Measurements from ENCODE around the gene RTBDN. TPM values are rescaled to one million over a fixed set of nuclear protein-coding genes. Genes with fewer than 3 reads are reported as not detected.

Gene RTBDN
- total RNA-seq, 3 donors from 2014 or later: not detected

DNA sequence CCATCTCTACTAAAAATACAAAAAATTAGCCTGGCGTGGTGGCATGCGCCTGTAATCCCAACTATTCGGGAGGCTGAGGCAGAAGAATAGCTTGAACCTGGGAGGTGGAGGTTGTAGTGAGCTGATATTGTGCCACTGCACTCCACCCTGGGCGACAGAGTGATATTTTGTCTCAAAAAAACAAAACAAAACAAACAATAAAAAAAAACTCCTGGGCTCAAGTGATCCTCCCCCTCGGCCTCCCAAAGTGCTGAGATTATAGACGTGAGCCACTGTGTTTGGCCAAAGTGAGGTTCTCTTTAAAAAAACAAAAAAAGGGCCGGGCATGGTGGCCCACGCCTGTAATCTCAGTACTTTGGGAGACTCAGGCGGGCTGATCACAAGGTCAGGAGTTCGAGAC, 46.9 kb downstream of the RTBDN start:
- DNase-seq (no peak), ATAC-seq (no peak)
- peaks cover 33% of the 10 kb centered on the region for H3K4me1 Mint-ChIP-seq (ENCODE audit: low read depth)
- peaks cover 3% of the 10 kb centered on the region for H3K36me3 Mint-ChIP-seq (ENCODE audit: insufficient read depth)
- no peaks in the 10 kb centered on the region for H3K27me3 Mint-ChIP-seq (ENCODE audit: low read depth)
- no peak overlapping the region for H3K4me3 Mint-ChIP-seq
- no peaks in the 10 kb centered on the region for H3K9me3 Mint-ChIP-seq

- Mint-ChIP-seq H3K36me3 (ENCODE audit: insufficient read depth) (peaks cover 3% of the 10 kb centered on the region), H3K4me1 (ENCODE audit: low read depth) (peaks cover 36% of the 10 kb centered on the region), H3K27me3 (ENCODE audit: low read depth) (no peaks in the 10 kb centered on the region), H3K4me3 (no peak overlapping the region), H3K9me3 (no peaks in the 10 kb centered on the region)
- no peak for DNase-seq
- ATAC-seq: no peak
These were observed 47.4 kb downstream of the RTBDN start for GRCh38 chr19:12786952-12787351.

DNA sequence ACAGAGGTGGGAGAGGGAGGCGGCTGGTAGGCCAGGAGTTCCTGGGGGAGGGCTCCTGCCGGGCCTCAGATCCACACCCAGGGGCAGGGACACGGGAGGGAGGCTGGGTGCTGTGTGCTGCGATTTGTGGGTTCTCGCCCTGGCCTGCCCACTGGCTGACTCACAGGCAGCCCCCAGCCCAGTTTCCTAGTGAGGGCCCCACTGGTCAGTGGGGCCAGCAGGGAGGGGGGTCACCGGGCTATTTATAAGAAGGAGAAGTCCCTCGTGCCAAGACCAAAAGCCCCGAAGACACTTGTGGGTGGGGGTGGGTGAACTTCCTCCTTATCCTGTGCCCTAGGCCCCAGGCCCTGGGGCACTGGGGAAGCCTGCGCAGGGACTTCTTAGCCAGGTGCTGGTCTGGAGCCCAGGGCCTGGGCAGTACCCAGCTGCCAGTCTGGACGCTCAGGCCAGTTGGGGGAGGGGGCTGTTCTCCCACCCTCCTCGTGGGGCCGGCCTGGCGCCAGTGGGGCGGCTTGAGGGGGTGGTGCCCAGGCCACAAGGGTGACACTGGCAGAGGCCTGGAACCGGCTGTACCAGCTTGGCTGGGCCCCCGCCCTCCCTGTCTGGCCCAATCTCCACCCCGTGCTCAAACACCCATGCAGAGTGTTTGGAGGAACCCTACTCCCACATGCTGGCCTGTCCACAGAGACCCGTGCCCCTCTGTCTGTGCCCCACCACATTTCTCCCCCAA, 48.1 kb downstream of the RTBDN start:
- no peak for DNase-seq
- no peak for ATAC-seq
- Mint-ChIP-seq H3K27me3 (ENCODE audit: low read depth) (no peaks in the 10 kb centered on the region), H3K36me3 (ENCODE audit: insufficient read depth) (no peaks in the 10 kb centered on the region), H3K4me3 (no peak overlapping the region), H3K9me3 (no peaks in the 10 kb centered on the region), H3K4me1 (ENCODE audit: low read depth) (peaks cover 42% of the 10 kb centered on the region)

DNA sequence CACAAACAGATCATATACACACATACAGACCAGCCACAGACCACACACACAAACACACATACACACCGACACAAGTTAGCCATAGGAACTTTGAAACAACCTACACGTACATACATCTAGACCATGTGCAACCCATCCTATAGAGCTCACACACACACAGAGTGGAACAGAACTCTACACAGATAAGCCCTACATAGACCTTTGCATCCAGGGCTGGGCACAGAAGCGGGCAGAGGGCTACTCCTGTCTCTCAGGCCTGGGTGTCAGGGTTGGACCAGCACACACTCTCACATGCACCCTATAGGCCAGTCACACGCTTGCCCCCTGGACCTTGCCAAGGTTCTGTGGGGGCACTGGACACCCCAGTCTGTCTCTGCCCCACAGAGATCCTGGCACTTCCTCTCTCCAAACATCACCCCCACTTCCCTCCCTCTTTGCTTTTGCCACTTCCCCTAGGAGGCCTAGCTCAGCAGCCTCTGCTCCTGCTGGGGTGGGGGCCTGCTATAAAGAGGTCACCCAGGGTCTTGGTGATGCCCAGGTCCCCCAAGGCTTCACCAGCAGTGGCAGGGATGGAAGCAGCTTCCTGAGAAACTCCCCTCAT, 48.8 kb downstream of the RTBDN start:
- no peaks in the 10 kb centered on the region for H3K27me3 Mint-ChIP-seq (ENCODE audit: low read depth)
- H3K9me3 Mint-ChIP-seq: no peaks in the 10 kb centered on the region

GRCh38 chr19:12784871-12785430, 49.4 kb downstream of the RTBDN start:
- ATAC-seq (no peak), DNase-seq (no peak)
- Mint-ChIP-seq H3K36me3 (ENCODE audit: insufficient read depth) (no peaks in the 10 kb centered on the region), H3K27me3 (ENCODE audit: low read depth) (no peaks in the 10 kb centered on the region), H3K4me3 (no peak overlapping the region), H3K4me1 (ENCODE audit: low read depth) (peaks cover 34% of the 10 kb centered on the region), H3K9me3 (no peaks in the 10 kb centered on the region)

More for the DNA sequence above, 48.8 kb downstream of the RTBDN start:
- DNase-seq (no peak), ATAC-seq (no peak)
- Mint-ChIP-seq H3K4me3 (no peak overlapping the region), H3K36me3 (ENCODE audit: insufficient read depth) (no peaks in the 10 kb centered on the region), H3K4me1 (ENCODE audit: low read depth) (peaks cover 38% of the 10 kb centered on the region)

DNA sequence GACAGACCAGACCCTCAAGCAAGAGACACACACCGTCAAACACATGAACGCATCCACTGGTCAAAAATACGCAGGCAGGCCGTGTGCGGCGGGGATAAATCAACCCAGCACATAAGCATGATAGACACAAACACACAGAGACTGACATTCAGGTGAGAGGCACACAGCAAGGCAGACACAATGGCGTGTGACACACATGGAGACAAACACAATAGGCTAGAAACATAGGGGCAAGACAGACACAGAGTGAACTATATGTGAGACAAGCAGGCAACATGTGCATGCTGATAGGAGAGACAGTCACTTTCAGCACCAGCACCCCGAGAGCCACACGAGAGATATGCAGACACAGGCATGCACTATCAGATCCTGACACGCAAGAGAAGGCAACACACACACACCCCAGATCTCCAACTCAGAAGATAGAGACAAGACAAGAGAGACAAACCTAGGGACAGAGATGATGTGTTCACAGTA, 49.9 kb downstream of the RTBDN start:
- no peaks in the 10 kb centered on the region for H3K9me3 Mint-ChIP-seq
- DNase-seq: no peak
- peak in 1 of 2 donors; percentile 3 for ATAC-seq
- H3K27me3 Mint-ChIP-seq (ENCODE audit: low read depth): no peaks in the 10 kb centered on the region
- no peak overlapping the region for H3K4me3 Mint-ChIP-seq
- H3K4me1 Mint-ChIP-seq (ENCODE audit: low read depth): peaks cover 37% of the 10 kb centered on the region
- H3K36me3 Mint-ChIP-seq (ENCODE audit: insufficient read depth): no peaks in the 10 kb centered on the region

- H3K4me1 Mint-ChIP-seq (ENCODE audit: low read depth): peaks cover 38% of the 10 kb centered on the region
- DNase-seq (no peak), ATAC-seq (no peak)
- peak overlapping the region; percentile 67 for H3K4me3 Mint-ChIP-seq
- no peaks in the 10 kb centered on the region for H3K36me3 Mint-ChIP-seq (ENCODE audit: insufficient read depth)
- H3K27me3 Mint-ChIP-seq (ENCODE audit: low read depth): no peaks in the 10 kb centered on the region
- no peaks in the 10 kb centered on the region for H3K9me3 Mint-ChIP-seq
These were observed 50.5 kb downstream of the RTBDN start for GRCh38 chr19:12783849-12784393.

- Mint-ChIP-seq H3K4me1 (ENCODE audit: low read depth) (peaks cover 38% of the 10 kb centered on the region), H3K36me3 (ENCODE audit: insufficient read depth) (no peaks in the 10 kb centered on the region), H3K9me3 (no peaks in the 10 kb centered on the region), H3K27me3 (ENCODE audit: low read depth) (no peaks in the 10 kb centered on the region), H3K4me3 (peak overlapping the region; percentile 67)
- ATAC-seq: peak; percentile 23 to 34
- DNase-seq: no peak
These were observed 51.0 kb downstream of the RTBDN start for GRCh38 chr19:12783291-12783848.

DNA sequence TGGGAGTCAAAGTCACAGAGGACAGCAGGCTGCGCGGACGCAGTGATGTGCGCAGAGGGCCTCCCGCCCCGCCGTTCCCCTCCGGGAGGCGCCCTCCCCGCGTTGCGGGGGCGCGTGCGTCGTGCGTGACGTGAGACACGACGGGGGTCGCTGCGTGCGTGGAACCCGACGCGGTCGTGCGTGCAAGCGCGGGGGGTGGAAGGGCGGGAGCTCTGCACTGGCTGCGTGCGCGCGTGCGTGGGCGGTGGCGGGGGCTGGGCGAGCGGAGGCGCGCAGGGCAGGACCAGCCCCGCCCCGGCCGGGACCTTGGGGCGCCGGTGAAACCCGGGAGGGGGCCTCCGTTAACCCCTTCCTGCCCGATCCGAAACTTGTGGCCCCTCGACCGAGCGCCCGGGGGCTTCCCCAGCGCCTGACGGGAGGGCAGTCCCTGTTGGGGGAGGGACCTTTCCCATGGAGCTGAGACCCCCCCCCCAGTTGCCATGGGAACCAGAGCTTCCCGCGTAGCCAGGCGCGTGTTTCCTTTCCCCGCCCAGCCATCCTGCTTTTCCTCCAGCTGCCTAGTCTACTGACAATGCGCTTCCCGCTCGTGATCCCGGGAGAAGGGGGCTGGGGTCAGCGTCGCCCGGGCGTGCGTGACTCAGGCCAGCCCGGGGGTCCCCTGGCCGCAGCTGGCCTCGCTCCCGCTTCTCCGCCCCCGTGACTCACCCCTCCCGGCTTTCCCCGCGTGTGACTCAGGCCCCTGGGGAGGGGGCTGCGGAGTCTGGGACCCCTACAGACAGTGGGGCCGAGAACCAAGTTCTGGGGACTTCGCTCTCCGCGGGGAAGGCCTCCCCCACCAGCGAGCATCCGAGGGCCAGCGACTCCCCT, 51.7 kb downstream of the RTBDN start:
- no peaks in the 10 kb centered on the region for H3K36me3 Mint-ChIP-seq (ENCODE audit: insufficient read depth)
- no peaks in the 10 kb centered on the region for H3K9me3 Mint-ChIP-seq
- H3K4me3 Mint-ChIP-seq: peak overlapping the region; percentile 87
- peaks cover 38% of the 10 kb centered on the region for H3K4me1 Mint-ChIP-seq (ENCODE audit: low read depth)
- H3K27me3 Mint-ChIP-seq (ENCODE audit: low read depth): no peaks in the 10 kb centered on the region
- DNase-seq: peak; percentile 94
- ATAC-seq: peak; percentile 58

DNA sequence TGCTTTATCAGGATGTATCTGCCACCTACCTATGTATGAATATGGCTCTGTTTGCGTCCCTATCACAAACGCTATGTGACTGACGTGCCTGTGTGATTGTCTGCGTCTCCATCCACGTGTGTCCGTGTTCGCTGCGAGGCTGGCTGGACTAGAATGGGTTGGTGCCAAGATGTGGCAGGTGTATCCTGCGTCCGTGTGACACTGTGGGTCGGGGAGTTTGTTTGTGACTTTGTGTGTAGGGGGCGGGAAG, 52.3 kb downstream of the RTBDN start:
- H3K4me1 Mint-ChIP-seq (ENCODE audit: low read depth): peaks cover 42% of the 10 kb centered on the region
- DNase-seq (no peak), ATAC-seq (peak in 1 of 2 donors; percentile 8)
- no peaks in the 10 kb centered on the region for H3K9me3 Mint-ChIP-seq
- H3K4me3 Mint-ChIP-seq: peak overlapping the region; percentile 87
- no peaks in the 10 kb centered on the region for H3K27me3 Mint-ChIP-seq (ENCODE audit: low read depth)
- H3K36me3 Mint-ChIP-seq (ENCODE audit: insufficient read depth): no peaks in the 10 kb centered on the region

DNA sequence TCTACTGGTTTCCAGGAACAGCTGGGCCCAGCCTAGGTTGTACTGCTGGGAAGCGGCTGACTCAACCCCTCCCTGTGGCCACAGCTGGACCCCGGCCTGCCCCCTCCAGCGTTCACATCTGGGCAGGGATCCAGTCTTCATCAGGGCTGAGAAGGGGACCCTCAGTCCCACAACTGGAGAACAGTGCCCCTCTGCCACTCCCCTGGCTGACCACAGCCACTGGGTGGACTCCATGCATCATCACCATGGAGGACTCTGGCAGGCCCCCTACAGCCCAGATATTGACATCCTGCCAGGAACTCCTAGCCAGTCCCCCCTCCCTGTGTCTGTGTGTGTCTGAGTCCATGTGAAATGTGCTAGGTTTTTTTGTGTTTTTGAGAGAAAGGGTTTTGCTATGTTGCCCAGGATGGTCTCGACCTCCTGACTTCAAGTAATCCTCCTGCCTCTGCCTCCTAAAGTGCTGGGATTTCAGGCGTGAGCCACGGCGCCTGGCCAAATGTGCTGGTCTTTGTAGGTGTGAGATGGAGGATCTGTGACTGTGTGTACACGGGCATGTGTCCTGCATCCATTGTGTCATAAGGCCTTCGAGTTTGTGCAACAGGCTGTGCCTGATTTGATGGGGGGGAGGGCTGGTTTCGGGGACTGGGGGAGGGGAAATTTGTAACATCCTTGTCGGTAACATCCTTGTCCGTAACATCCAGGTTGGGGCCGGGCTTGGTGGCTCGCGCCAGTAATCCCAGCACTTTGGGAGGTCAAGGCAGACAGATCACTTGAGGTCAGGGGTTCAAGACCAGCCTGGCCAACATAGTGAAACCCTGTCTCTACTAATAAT, 55.0 kb downstream of the RTBDN start:
- no peaks in the 10 kb centered on the region for H3K36me3 Mint-ChIP-seq (ENCODE audit: insufficient read depth)
- ATAC-seq (no peak), DNase-seq (no peak)
- peak overlapping the region; percentile 35 for H3K4me3 Mint-ChIP-seq
- peaks cover 38% of the 10 kb centered on the region for H3K4me1 Mint-ChIP-seq (ENCODE audit: low read depth)
- no peaks in the 10 kb centered on the region for H3K27me3 Mint-ChIP-seq (ENCODE audit: low read depth)
- H3K9me3 Mint-ChIP-seq: no peaks in the 10 kb centered on the region

DNA sequence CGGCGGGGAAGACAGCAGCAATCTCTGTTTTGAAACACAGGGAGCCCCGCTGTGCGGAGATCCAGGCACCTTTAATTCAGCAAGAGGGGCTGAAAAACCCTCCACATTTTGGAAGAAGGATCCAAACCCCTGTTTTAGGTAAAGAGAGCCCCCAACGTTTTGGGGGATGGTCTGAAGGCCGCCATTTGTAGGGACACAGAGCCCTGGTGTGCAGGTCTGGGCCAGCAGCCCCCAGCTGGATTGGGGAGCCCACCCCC, 55.5 kb downstream of the RTBDN start:
- Mint-ChIP-seq H3K36me3 (ENCODE audit: insufficient read depth) (no peaks in the 10 kb centered on the region), H3K4me1 (ENCODE audit: low read depth) (peaks cover 38% of the 10 kb centered on the region), H3K27me3 (ENCODE audit: low read depth) (no peaks in the 10 kb centered on the region), H3K9me3 (no peaks in the 10 kb centered on the region), H3K4me3 (peak overlapping the region; percentile 83)
- ATAC-seq (no peak), DNase-seq (no peak)

GRCh38 chr19:12778017-12778904, 56.1 kb downstream of the RTBDN start:
- peaks cover 36% of the 10 kb centered on the region for H3K4me1 Mint-ChIP-seq (ENCODE audit: low read depth)
- no peaks in the 10 kb centered on the region for H3K9me3 Mint-ChIP-seq
- H3K27me3 Mint-ChIP-seq (ENCODE audit: low read depth): no peaks in the 10 kb centered on the region
- DNase-seq (no peak), ATAC-seq (peak; percentile 4 to 13)
- peak overlapping the region; percentile 83 for H3K4me3 Mint-ChIP-seq
- H3K36me3 Mint-ChIP-seq (ENCODE audit: insufficient read depth): no peaks in the 10 kb centered on the region

Measured in activated T-cell treated with anti-CD3 and anti-CD28 coated beads, Interleukin-2, amount 50 U/mL, for 4 hours (primary cell).